Measurements from ENCODE around the gene AP1S3. TPM values are rescaled to one million over a fixed set of nuclear protein-coding genes. Genes with fewer than 3 reads are reported as not detected.
"Not testable (repeated sequence)": the region's sequence is repeated elsewhere in the genome, so short reads cannot be mapped to it uniquely, and the experiment has no call there.

AP1S3 gene
- total and polyA plus RNA-seq, 5 donors, result 0.17 to 0.84 (median 0.29) TPM

DNA sequence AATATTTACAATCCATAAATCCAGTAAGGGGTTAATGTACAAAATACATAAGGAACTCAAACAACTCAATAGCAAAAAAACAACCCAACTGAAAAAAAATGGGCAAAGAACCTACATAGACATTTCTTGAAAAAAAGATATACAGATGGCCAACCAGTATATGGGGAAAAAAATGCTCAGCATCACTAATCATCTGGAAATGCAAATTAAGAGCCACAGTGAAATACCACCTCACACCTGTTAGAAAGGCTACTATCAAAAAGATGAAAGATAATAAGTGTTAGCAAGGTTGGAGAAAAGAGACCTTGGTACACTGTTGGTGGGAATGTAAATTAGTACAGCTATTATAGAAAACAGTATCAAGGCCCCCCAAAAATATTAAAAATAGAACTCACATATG lies 14.6 kb downstream of the AP1S3 start:
- no peaks in the 10 kb centered on the region for H3K27me3 ChIP-seq (ENCODE audit: control insufficient read depth, insufficient read depth)
- intact Hi-C loops (cut with DNase I), result no loop called here
- no peak for ATAC-seq

DNA sequence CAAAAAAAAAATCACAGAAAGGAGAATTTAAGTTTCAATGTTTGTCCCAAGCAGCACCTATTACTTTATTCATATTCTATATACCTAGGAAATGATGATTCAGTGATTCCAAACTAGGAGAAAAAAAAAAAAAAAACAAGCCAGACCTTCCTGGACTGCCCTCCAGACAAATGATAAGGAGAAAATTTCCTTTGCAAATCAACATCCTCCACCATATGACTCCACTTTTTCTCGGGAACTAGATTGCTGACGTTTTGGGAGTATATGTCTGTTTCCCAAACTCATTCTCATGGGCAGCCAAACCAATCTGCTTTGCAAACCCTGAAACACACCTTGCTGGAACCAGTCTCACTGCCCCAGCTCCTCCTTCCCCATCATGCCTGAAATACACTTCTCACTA lies 16.8 kb downstream of the AP1S3 start:
- Histone ChIP-seq H3K27me3 (ENCODE audit: control insufficient read depth, insufficient read depth) (no peaks in the 10 kb centered on the region), H3K4me3 (ENCODE audit: low read length) (no peak overlapping the region), H3K4me1 (ENCODE audit: control insufficient read depth, insufficient read depth, low read length) (no peaks in the 10 kb centered on the region), H3K9me3 (ENCODE audit: control insufficient read depth, low read length) (no peaks in the 10 kb centered on the region), H3K27ac (ENCODE audit: low read length) (no peak overlapping the region)
- no peak for DNase-seq
- intact Hi-C loops (cut with DNase I), result no loop called here
- WGBS, result 36% methylated on average over 2 of the region's 2 CpGs
- no peak for ATAC-seq

More for the DNA sequence above, 14.6 kb downstream of the AP1S3 start:
- Histone ChIP-seq H3K27ac (ENCODE audit: low read length) (no peak overlapping the region), H3K4me1 (ENCODE audit: control insufficient read depth, insufficient read depth, low read length) (no peaks in the 10 kb centered on the region), H3K4me3 (ENCODE audit: low read length) (no peak overlapping the region), H3K9me3 (ENCODE audit: control insufficient read depth, low read length) (no peaks in the 10 kb centered on the region)
- no peak for DNase-seq

DNA sequence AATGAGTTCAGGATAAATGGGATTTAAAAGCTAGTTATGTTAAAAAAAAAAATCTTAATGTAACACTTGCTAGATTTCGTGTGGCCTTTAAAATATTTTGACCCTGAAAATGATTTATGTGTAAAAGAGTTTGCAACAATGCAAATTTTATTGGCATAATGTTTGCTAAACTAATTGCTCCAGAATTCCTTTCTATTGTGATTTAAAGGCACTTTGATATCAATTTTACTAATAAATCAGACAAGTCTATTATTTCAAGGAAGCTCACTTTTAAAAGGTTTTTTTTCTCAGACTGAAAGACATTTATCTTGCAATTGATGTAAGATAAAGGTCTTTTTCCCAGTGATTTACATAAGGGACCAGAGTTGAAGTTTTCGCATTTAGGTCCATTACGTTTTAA lies 17.5 kb downstream of the AP1S3 start:
- no peaks in the 10 kb centered on the region for H3K27me3 ChIP-seq (ENCODE audit: control insufficient read depth, insufficient read depth)
- intact Hi-C loops (cut with DNase I), result no loop called here
- H3K4me3 ChIP-seq (ENCODE audit: low read length), result no peak overlapping the region
- no peak for ATAC-seq
- H3K4me1 ChIP-seq (ENCODE audit: control insufficient read depth, insufficient read depth, low read length), result no peaks in the 10 kb centered on the region
- WGBS, result 88% methylated on average over 3 of the region's 3 CpGs
- H3K9me3 ChIP-seq (ENCODE audit: control insufficient read depth, low read length), result no peaks in the 10 kb centered on the region
- DNase-seq, result no peak
- H3K27ac ChIP-seq (ENCODE audit: low read length), result no peak overlapping the region

DNA sequence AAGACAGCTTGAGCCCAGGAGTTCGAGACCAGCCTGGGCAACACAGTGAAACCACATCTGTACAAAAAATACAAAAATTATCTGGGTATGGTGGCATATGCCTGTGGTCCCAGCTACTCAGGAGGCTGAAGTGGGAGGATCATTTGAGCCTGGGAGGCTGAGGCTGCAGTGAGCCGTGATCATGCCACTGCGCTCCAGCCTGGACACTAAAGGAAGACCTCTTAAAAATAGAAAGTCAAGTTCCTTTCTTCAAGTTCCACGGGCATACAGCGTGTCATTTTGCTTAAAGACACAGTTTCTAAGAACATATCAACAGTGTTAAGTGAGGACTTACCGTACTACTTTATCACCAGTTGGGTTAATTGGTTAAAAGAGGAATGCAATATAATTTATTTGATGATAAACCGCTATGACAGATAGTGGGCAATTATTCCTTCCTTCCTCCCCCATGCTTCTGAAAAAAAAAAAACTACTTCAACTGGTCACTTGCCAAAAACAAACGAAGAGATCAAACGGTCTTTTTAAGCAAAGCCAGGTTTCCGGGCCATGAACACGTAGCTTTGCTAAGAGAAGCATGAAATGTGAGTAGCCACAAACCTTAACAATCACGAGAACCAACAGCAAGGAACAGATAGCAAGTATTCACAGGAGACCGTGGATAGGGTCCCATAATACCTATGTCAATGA lies 21.4 kb downstream of the AP1S3 start:
- DNase-seq (no peak), ATAC-seq (no peak)
- Histone ChIP-seq H3K4me3 (ENCODE audit: low read length) (no peak overlapping the region), H3K27ac (ENCODE audit: low read length) (no peak overlapping the region), H3K27me3 (ENCODE audit: control insufficient read depth, insufficient read depth) (no peaks in the 10 kb centered on the region), H3K9me3 (ENCODE audit: control insufficient read depth, low read length) (no peaks in the 10 kb centered on the region), H3K4me1 (ENCODE audit: control insufficient read depth, insufficient read depth, low read length) (no peaks in the 10 kb centered on the region)
- WGBS, result 71% methylated on average over 13 of the region's 13 CpGs
- intact Hi-C loops (cut with DNase I), result no loop called here

DNA sequence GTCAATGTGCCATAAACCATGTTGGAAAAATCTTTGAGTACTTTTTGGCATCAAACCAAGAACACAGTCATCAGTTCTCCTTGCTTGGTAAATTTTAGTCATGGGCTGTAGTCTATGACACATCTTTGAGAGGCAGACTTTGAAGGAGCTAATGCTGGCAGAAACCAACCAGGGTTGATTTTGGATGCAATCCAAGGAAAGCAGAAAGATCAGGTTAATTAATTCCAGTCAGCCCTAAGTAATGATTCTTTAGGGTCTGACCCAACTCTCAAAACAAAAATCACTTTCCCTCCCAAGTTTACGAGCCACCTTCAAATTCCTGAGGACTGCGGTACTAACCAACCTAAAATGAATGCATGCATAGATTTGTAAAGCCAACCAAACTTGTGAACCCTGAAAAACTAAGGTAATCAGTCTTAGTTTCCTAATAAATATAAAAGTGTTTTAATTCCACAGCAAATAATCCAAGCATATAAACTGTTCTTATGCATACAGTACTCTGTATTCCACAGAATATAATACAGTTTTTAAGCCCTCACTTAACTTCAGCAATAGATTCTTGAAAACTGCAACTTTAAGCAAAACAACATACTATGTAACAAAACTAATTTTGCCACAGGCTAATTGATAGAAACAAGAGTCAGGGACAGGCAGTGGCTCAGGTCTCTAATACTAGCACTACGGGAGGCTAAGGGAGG lies 22.0 kb downstream of the AP1S3 start:
- DNase-seq, result no peak
- Histone ChIP-seq H3K4me1 (ENCODE audit: control insufficient read depth, insufficient read depth, low read length) (no peaks in the 10 kb centered on the region), H3K4me3 (ENCODE audit: low read length) (no peak overlapping the region), H3K9me3 (ENCODE audit: control insufficient read depth, low read length) (no peaks in the 10 kb centered on the region), H3K27ac (ENCODE audit: low read length) (no peak overlapping the region), H3K27me3 (ENCODE audit: control insufficient read depth, insufficient read depth) (no peaks in the 10 kb centered on the region)
- intact Hi-C loops (cut with DNase I), result no loop called here
- WGBS, result 96% methylated on average over 3 of the region's 3 CpGs
- ATAC-seq, result no peak

DNA sequence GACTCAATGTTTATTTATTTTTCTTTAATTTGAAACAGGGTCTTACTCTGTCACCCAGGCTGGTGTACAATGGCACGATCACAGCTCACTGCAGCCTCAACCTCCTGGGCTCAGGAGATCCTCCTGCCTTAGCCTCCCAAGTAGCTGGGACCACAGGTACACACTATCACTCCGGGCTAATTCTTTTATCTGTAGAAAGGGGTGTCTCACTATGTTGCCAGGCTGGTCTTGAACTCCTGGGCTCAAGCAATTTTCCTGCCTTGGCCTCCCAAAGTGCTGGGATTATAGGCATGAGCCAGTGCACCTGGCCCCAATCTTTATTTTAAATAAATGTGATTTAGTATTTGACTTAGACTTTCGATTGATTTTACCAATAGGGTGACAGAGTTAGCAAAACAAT lies 22.6 kb downstream of the AP1S3 start:
- H3K4me1 ChIP-seq (ENCODE audit: control insufficient read depth, insufficient read depth, low read length); H3K27me3 ChIP-seq (ENCODE audit: control insufficient read depth, insufficient read depth); H3K27ac ChIP-seq (ENCODE audit: low read length); H3K9me3 ChIP-seq (ENCODE audit: control insufficient read depth, low read length); H3K4me3 ChIP-seq (ENCODE audit: low read length); DNase-seq; ATAC-seq; intact Hi-C loops (cut with DNase I): not testable (repeated sequence)
- WGBS, result 88% methylated on average over 3 of the region's 3 CpGs

DNA sequence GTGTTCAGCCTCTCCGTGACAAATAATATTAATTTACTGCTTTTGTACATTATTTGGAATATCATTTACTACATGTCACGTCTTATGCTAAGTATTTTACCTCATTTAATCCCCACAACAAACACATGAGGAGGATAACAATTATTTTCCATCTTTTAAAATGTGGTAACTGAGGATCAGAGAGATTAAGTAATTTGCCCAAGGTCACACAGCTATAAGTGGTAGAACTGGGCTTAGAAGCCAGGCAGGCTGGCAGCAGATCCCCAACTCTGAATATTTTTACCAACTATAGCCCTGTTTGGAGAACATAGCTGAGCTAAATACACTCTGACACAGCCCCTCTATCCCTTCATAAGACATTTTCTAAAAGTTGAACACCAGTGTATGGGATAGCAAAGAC lies 24.1 kb downstream of the AP1S3 start:
- no peak overlapping the region for H3K4me3 ChIP-seq (ENCODE audit: low read length)
- no peaks in the 10 kb centered on the region for H3K9me3 ChIP-seq (ENCODE audit: control insufficient read depth, low read length)
- H3K27me3 ChIP-seq (ENCODE audit: control insufficient read depth, insufficient read depth), result no peaks in the 10 kb centered on the region
- DNase-seq, result no peak
- no peak for ATAC-seq
- intact Hi-C loops (cut with DNase I), result no loop called here
- no peak overlapping the region for H3K27ac ChIP-seq (ENCODE audit: low read length)
- 97% methylated on average over 2 of the region's 2 CpGs for WGBS
- H3K4me1 ChIP-seq (ENCODE audit: control insufficient read depth, insufficient read depth, low read length), result no peaks in the 10 kb centered on the region

DNA sequence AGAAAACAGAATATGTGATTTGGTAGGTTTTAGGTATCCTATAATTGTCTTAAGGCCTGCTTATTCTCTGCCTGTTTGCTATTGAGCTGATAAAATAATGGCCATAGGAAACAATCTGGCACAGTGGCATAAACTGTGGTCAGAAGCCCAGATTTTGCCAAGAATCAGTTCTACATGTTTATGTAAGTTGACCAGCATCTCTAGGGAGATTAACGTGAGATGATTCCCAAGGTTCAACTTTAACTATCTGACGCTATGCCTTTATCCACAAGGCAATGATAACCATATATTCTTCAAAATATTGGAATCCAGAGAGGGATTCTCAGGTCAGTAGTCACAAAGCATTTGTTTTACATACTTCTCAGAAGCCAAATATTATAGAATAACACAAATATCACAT lies 25.6 kb downstream of the AP1S3 start:
- Histone ChIP-seq H3K27ac (ENCODE audit: low read length) (no peak overlapping the region), H3K27me3 (ENCODE audit: control insufficient read depth, insufficient read depth) (no peaks in the 10 kb centered on the region), H3K4me1 (ENCODE audit: control insufficient read depth, insufficient read depth, low read length) (no peaks in the 10 kb centered on the region), H3K4me3 (ENCODE audit: low read length) (no peak overlapping the region), H3K9me3 (ENCODE audit: control insufficient read depth, low read length) (no peaks in the 10 kb centered on the region)
- intact Hi-C loops (cut with DNase I), result no loop called here
- DNase-seq (no peak), ATAC-seq (no peak)
- 75% methylated on average over 2 of the region's 2 CpGs for WGBS

DNA sequence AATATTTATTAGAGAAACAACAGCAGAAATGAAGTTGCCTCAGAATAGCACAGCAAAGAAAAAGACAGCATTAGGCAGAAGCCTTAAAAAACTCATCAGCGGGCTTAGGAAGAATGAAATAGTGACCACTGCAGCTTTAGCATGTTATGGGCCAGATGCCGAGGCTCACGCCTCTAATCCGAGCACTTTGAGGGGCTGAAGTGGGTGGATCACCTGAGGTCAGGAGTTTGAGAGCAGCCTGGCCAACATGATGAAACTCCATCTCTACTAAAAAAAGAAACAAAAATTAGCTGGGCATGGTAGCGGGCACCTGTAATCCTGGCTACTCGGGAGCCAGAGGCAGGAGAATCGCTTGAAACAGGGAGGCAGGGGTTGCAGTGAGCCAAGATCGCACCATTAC lies 32.4 kb downstream of the AP1S3 start:
- DNase-seq, result no peak
- 66% methylated on average over 8 of the region's 8 CpGs for WGBS
- Histone ChIP-seq H3K27ac (ENCODE audit: low read length) (no peak overlapping the region), H3K4me3 (ENCODE audit: low read length) (no peak overlapping the region), H3K27me3 (ENCODE audit: control insufficient read depth, insufficient read depth) (no peaks in the 10 kb centered on the region), H3K4me1 (ENCODE audit: control insufficient read depth, insufficient read depth, low read length) (no peaks in the 10 kb centered on the region), H3K9me3 (ENCODE audit: control insufficient read depth, low read length) (no peaks in the 10 kb centered on the region)
- ATAC-seq, result no peak
- intact Hi-C loops (cut with DNase I), result no loop called here

DNA sequence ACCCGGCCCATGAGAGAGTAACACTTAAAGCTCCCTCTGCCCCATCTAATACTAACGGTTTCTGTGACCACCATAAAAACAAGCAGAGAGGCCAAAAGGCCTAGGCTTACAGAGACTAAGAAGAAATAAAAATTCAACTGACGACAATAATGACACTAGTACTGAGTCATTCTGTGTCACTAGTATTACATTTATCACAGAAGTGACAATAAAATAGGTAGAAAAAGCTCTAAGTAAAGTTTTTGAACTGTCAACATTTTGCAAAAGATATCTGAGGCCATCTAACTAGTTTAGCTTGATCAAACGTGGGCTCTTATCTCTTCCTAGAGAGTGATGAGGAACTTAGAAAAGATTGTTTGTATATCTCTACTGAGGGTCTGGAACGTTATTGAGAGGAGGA lies 35.6 kb downstream of the AP1S3 start:
- intact Hi-C loops (cut with DNase I), result loop anchor here in 1 of 4 donors (5.0 kb wide), 1 partner anchor 104 kb away; no protein-coding TSS in a partner anchor
- WGBS, result 68% methylated on average over 5 of the region's 5 CpGs
- ATAC-seq, result no peak

DNA sequence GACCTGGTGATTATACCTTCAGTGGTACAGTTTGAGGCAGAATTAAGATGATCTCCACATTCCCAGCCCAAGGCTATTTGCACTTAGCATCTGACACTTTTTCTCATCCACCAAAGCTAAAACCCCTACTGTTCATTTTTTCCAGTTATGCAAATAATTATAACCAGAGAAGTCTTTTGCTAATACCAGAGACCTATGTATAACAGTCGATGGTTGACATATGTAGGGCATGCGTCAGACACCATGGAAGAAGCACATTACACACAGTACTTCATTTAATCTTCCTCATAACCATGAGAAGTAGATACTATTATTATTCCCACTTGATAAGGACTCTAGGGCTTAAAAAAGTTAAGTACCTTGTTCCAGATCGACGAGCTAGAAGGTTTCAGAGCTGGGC lies 36.5 kb downstream of the AP1S3 start:
- Histone ChIP-seq H3K4me3 (ENCODE audit: low read length) (no peak overlapping the region), H3K27ac (ENCODE audit: low read length) (no peak overlapping the region), H3K4me1 (ENCODE audit: control insufficient read depth, insufficient read depth, low read length) (no peaks in the 10 kb centered on the region), H3K9me3 (ENCODE audit: control insufficient read depth, low read length) (no peaks in the 10 kb centered on the region), H3K27me3 (ENCODE audit: control insufficient read depth, insufficient read depth) (no peaks in the 10 kb centered on the region)
- ATAC-seq (no peak), DNase-seq (no peak)
- WGBS, result 82% methylated on average over 4 of the region's 4 CpGs
- intact Hi-C loops (cut with DNase I), result loop anchor here in 1 of 4 donors (5.0 kb wide), 1 partner anchor 104 kb away; no protein-coding TSS in a partner anchor

More for the DNA sequence above, 35.6 kb downstream of the AP1S3 start:
- no peaks in the 10 kb centered on the region for H3K9me3 ChIP-seq (ENCODE audit: control insufficient read depth, low read length)
- no peaks in the 10 kb centered on the region for H3K4me1 ChIP-seq (ENCODE audit: control insufficient read depth, insufficient read depth, low read length)
- no peak overlapping the region for H3K27ac ChIP-seq (ENCODE audit: low read length)
- H3K4me3 ChIP-seq (ENCODE audit: low read length), result no peak overlapping the region
- H3K27me3 ChIP-seq (ENCODE audit: control insufficient read depth, insufficient read depth), result no peaks in the 10 kb centered on the region
- no peak for DNase-seq
